CD14-positive monocyte (primary cell): ENCODE measurements around the gene NOL12. TPM values are rescaled to one million over a fixed set of nuclear protein-coding genes. Genes with fewer than 3 reads are reported as not detected.

Experiments used
- DNase-seq, 3 donors: peaks; one replicate each; pipeline ENCODE4 v3.0.0-alpha.2; 2011 to 2022
- H2AFZ ChIP-seq: 2 replicates; pipeline ENCODE4 v1.6.0; 2012; ENCODE audit warnings: mild to moderate bottlenecking, low read depth, low read length, inconsistent platforms; ENCODE audit not compliant: insufficient read depth, poor library complexity, severe bottlenecking
- H3K27ac ChIP-seq, 2 donors: 1 replicate in 1 of 2; 2 replicates in 1 of 2; pipeline ENCODE4 v1.5.1; 2012 to 2013; ENCODE audit warnings: low read length in 2 of 2, control low read depth in 1 of 2, inconsistent platforms in 1 of 2, low read depth in 1 of 2, mild to moderate bottlenecking in 1 of 2
- H3K27me3 ChIP-seq, 2 donors: one replicate each; pipeline versions ENCODE4 v1.6.0 to v1.6.1; 2011 to 2013; ENCODE audit warnings: low read length in 2 of 2; ENCODE audit not compliant: control insufficient read depth in 2 of 2, insufficient read depth in 2 of 2
- H3K36me3 ChIP-seq, 2 donors: replicated peaks in 1 of 2; 1 replicate in 1 of 2; 2 replicates in 1 of 2; pipeline versions ENCODE4 v1.5.1 to v1.6.1; 2012 to 2013; ENCODE audit warnings: low read length in 2 of 2, control low read depth in 1 of 2, inconsistent platforms in 1 of 2, mild to moderate bottlenecking in 1 of 2; ENCODE audit not compliant: insufficient read depth in 2 of 2, control insufficient read depth in 1 of 2
- H3K4me1 ChIP-seq, 2 donors: 1 replicate in 1 of 2; 2 replicates in 1 of 2; pipeline versions ENCODE4 v1.5.1 to v1.6.1; 2012 to 2013; ENCODE audit warnings: low read length in 2 of 2, control low read depth in 1 of 2, inconsistent platforms in 1 of 2, mild to moderate bottlenecking in 1 of 2, moderate library complexity in 1 of 2; ENCODE audit not compliant: insufficient read depth in 2 of 2, control insufficient read depth in 1 of 2
- H3K4me2 ChIP-seq: replicated peaks from 2 replicates; pipeline ENCODE3; 2012; ENCODE audit warnings: low read length, moderate library complexity, mild to moderate bottlenecking; ENCODE audit not compliant: poor library complexity, severe bottlenecking; ENCODE audit errors: extremely low read depth
- H3K4me3 ChIP-seq, 3 experiments: fragments of 200-600 bp in 1 of 3; sonication (generic) in 1 of 3; replicated peaks in 1 of 3; 1 replicate in 2 of 3; 2 replicates in 1 of 3; pipeline ENCODE4 v1.5.1; 2011 to 2013; ENCODE audit warnings: low read length in 3 of 3, mild to moderate bottlenecking in 3 of 3, control low read depth in 2 of 3, low read depth in 2 of 3, inconsistent platforms in 1 of 3, moderate library complexity in 1 of 3
- H3K79me2 ChIP-seq: 2 replicates; pipeline ENCODE4 v1.6.0; 2012; ENCODE audit warnings: mild to moderate bottlenecking, control low read depth, inconsistent platforms, low read length, moderate library complexity; ENCODE audit not compliant: insufficient read depth
- H3K9ac ChIP-seq: 2 replicates; pipeline ENCODE4 v1.6.0; 2017; ENCODE audit warnings: low read length, mild to moderate bottlenecking; ENCODE audit not compliant: insufficient read depth, poor library complexity, severe bottlenecking
- H3K9me3 ChIP-seq, 2 donors: replicated peaks in 1 of 2; 1 replicate in 1 of 2; 2 replicates in 1 of 2; pipeline versions ENCODE4 v1.5.1 to v1.6.1; 2012 to 2013; ENCODE audit warnings: low read length in 2 of 2, control low read depth in 1 of 2; ENCODE audit not compliant: control insufficient read depth in 1 of 2, insufficient read depth in 1 of 2
- H4K20me1 ChIP-seq: 2 replicates; pipeline ENCODE4 v1.6.0; 2012; ENCODE audit warnings: mild to moderate bottlenecking, low read length, control low read depth, moderate library complexity; ENCODE audit not compliant: insufficient read depth
- H3K27ac Mint-ChIP-seq, 7 donors: one replicate each; pipeline ENCODE4 v1.8.0; 2020; ENCODE audit warnings: mild to moderate bottlenecking in 7 of 7, mixed read lengths in 7 of 7, moderate library complexity in 6 of 7, inconsistent platforms in 2 of 7
- H3K27me3 Mint-ChIP-seq, 3 donors: one replicate each; pipeline ENCODE4 v1.8.0; 2021 to 2022; ENCODE audit warnings: low read depth in 3 of 3, mild to moderate bottlenecking in 3 of 3, mixed read lengths in 3 of 3, moderate library complexity in 3 of 3, inconsistent platforms in 1 of 3
- H3K36me3 Mint-ChIP-seq, 2 donors: one replicate each; pipeline ENCODE4 v1.8.0; 2020; ENCODE audit warnings: mixed read lengths in 2 of 2, inconsistent platforms in 1 of 2, mild to moderate bottlenecking in 1 of 2
- H3K4me1 Mint-ChIP-seq: one replicate; pipeline ENCODE4 v1.8.0; 2020; ENCODE audit warnings: mild to moderate bottlenecking, mixed read lengths
- H3K4me3 Mint-ChIP-seq, 2 donors: one replicate each; pipeline ENCODE4 v1.8.0; 2020; ENCODE audit warnings: mild to moderate bottlenecking in 2 of 2, mixed read lengths in 2 of 2, moderate library complexity in 1 of 2
- H3K9me3 Mint-ChIP-seq, 7 donors: one replicate each; pipeline ENCODE4 v1.8.0; 2020 to 2022; ENCODE audit warnings: mixed read lengths in 7 of 7, mild to moderate bottlenecking in 6 of 7, moderate library complexity in 6 of 7, inconsistent platforms in 2 of 7
- CTCF ChIP-seq: fragments of 200-600 bp; IDR thresholded peaks from one replicate; pipeline ENCODE4 v1.8.0; 2022; ENCODE audit warnings: antibody characterized with exemption, mild to moderate bottlenecking
- WGBS: methylation state at CpG from one replicate; pipeline ENCODE4 v1.1.5; 2013; ENCODE audit warnings: missing lambda C conversion rate; ENCODE audit not compliant: insufficient coverage; 5-methylcytosine and 5-hydroxymethylcytosine counted together
- intact Hi-C, 2 donors: fragments of 100-400 bp; cut with micrococcal nuclease; formaldehyde crosslinking; loops; one replicate each; pipeline versions ENCODE4 v1.15.0 to v1.15.1; 2023
- polyA plus RNA-seq, 3 donors: library from polyadenylated mRNA; depleted of rRNA in 1 of 3; unstranded in 2 of 3; stranded (reverse) in 1 of 3; fragments of 300-500 nt in 2 of 3; fragments of >200 nt in 1 of 3; fragmentation: Illumina TruSeq in 2 of 3; gene quantifications; 1 replicate in 2 of 3; 2 replicates in 1 of 3; pipeline ENCODE4 v1.2.3, GENCODE V29; 2012 to 2021

NOL12 gene
- polyA plus RNA-seq, 3 donors, result 47.3 to 52.0 (median 49.2) TPM

GRCh38 chr22:37672920-37673455 lies 13.2 kb upstream of the NOL12 start:
- no peak for TF ChIP-seq CTCF
- no peak overlapping the region for H3K9ac ChIP-seq
- Mint-ChIP-seq H3K4me1 (peaks cover 41% of the 10 kb centered on the region), H3K27ac (no peak overlapping the region), H3K27me3 (peaks cover 0 to 4% (median 2%) of the 10 kb centered on the region in 3 donors), H3K36me3 (peaks cover 1 to 14% of the 10 kb centered on the region in 2 donors), H3K9me3 (no peaks in the 10 kb centered on the region), H3K4me3 (peak overlapping the region; percentile 20 to 30)
- no peaks in the 10 kb centered on the region for H3K27me3 ChIP-seq
- peaks cover 57 to 62% of the 10 kb centered on the region in 2 donors for H3K4me1 ChIP-seq
- H3K9me3 ChIP-seq, result no peaks in the 10 kb centered on the region
- peaks cover 24% of the 10 kb centered on the region for H4K20me1 ChIP-seq
- no peak overlapping the region for H3K27ac ChIP-seq
- no peak for DNase-seq
- peaks cover 47% of the 10 kb centered on the region for H3K79me2 ChIP-seq
- H3K4me2 ChIP-seq, result peak overlapping the region; percentile 41
- intact Hi-C loops, result loop anchor here in 1 of 2 donors (10.0 kb wide), 2 partner anchors 72 to 172 kb away; partner anchors contain the start of genes ANKRD54 and EIF3L
- H2AFZ ChIP-seq, result peak overlapping the region; percentile 59
- peaks cover under 1 to 2% of the 10 kb centered on the region in 2 donors for H3K36me3 ChIP-seq
- 9% methylated on average over 4 of the region's 11 CpGs for WGBS
- peak overlapping the region in 1 of 3 experiments; percentile 38 for H3K4me3 ChIP-seq

- Mint-ChIP-seq H3K4me3 (peak overlapping the region in 1 of 2 donors; percentile 57), H3K36me3 (peaks cover 3 to 22% of the 10 kb centered on the region in 2 donors), H3K9me3 (no peaks in the 10 kb centered on the region), H3K27ac (peak overlapping the region; percentile 83 to 94 (median 90)), H3K27me3 (peaks cover 0 to 4% (median 2%) of the 10 kb centered on the region in 3 donors), H3K4me1 (peaks cover 46% of the 10 kb centered on the region)
- no peak for DNase-seq
- H2AFZ ChIP-seq, result peak overlapping the region; percentile 13
- no peak overlapping the region for H3K4me3 ChIP-seq
- peaks cover 34% of the 10 kb centered on the region for H4K20me1 ChIP-seq
- peaks cover 6 to 12% of the 10 kb centered on the region in 2 donors for H3K36me3 ChIP-seq
- intact Hi-C loops, result loop anchor here in 1 of 2 donors (10.0 kb wide), 2 partner anchors 71 to 171 kb away; partner anchors contain the start of genes ANKRD54 and EIF3L
- no peak for TF ChIP-seq CTCF
- H3K4me2 ChIP-seq, result no peak overlapping the region
- H3K79me2 ChIP-seq, result peaks cover 55% of the 10 kb centered on the region
- peak overlapping the region; percentile 78 to 80 for H3K27ac ChIP-seq
- H3K27me3 ChIP-seq, result no peaks in the 10 kb centered on the region
- H3K9ac ChIP-seq, result peak overlapping the region; percentile 27
- 100% methylated on average over 1 of the region's 12 CpGs for WGBS
- H3K4me1 ChIP-seq, result peaks cover 62 to 67% of the 10 kb centered on the region in 2 donors
- no peaks in the 10 kb centered on the region for H3K9me3 ChIP-seq
Measured at GRCh38 chr22:37674248-37674647, 11.9 kb upstream of the NOL12 start.
